Loucy (cell line): ENCODE measurements around the gene TEX19.

Experiments
- CTCF ChIP-seq: fragments of 200-600 bp; sonication (generic); conservative IDR thresholded peaks from 2 replicates; pipeline ENCODE4 v1.5.1; 2014; ENCODE audit warnings: mild to moderate bottlenecking, antibody characterized with exemption, low read length
- EZH2phosphoT487 ChIP-seq: fragments of 200-600 bp; IDR thresholded peaks from 2 replicates; pipeline ENCODE4 v1.6.1; 2018; ENCODE audit warnings: antibody characterized with exemption, mild to moderate bottlenecking, moderate library complexity, borderline replicate concordance

GRCh38 chr17:82310877-82311276, 48.2 kb upstream of the TEX19 start:
- TF ChIP-seq CTCF (no peak), EZH2phosphoT487 (no peak)
